Non-pigmented ciliary epithelial cell (primary cell): ENCODE results near the gene RASSF10.
"Not testable (repeated sequence)": the region's sequence is repeated elsewhere in the genome, so short reads cannot be mapped to it uniquely, and the experiment has no call there.

ENCODE experiments used
- DNase-seq: peaks from one replicate; pipeline ENCODE4 v3.0.0-alpha.2; 2010; ENCODE audit warnings: low read depth

Gene RASSF10

GRCh38 chr11:13026722-13027121 is 17.6 kb downstream of the RASSF10 start:
- DNase-seq = no peak

DNA sequence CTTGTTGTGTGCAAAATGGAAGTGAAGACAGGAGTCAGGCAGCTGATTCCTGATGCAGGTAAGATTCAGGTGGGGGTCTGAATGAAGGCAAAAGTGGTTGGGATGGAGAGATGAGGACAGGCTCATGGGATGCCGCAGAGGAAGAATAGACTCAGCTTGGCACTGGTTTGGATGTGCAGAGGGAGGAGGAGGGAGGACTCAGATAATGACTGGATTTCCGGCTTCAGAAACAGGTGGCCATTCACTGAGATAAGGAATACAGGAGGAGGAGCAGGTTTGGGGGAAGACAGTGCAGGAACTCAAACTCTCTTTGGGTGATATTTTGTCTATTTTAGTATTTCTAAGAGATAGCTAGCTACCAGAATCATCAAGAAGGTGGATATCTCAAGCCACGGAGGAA is 19.2 kb downstream of the RASSF10 start:
- DNase-seq = no peak

GRCh38 chr11:13029872-13030271 is 20.8 kb downstream of the RASSF10 start:
- DNase-seq = no peak

DNA sequence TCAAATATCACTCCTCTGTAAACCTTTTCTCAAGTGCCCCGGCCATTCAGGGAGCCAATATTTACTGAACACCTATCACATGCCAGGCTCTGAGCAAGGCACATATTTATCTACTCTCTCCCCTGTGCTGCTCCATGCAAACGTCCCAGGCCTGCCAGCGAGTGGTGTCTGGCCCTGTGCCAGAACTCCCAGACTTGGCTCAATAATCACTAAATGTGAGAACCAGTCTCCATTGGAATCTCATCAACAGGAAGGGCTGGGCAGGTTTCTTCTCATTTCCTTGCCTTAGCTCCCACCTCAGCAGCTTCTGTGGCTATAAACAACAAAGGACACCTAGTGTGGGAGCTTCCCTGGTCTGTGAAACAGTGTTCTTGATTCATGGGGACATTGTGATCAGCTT is 21.7 kb downstream of the RASSF10 start:
- no peak for DNase-seq

- no peak for DNase-seq
Observed at GRCh38 chr11:13031349-13031748, 22.2 kb downstream of the RASSF10 start.

DNA sequence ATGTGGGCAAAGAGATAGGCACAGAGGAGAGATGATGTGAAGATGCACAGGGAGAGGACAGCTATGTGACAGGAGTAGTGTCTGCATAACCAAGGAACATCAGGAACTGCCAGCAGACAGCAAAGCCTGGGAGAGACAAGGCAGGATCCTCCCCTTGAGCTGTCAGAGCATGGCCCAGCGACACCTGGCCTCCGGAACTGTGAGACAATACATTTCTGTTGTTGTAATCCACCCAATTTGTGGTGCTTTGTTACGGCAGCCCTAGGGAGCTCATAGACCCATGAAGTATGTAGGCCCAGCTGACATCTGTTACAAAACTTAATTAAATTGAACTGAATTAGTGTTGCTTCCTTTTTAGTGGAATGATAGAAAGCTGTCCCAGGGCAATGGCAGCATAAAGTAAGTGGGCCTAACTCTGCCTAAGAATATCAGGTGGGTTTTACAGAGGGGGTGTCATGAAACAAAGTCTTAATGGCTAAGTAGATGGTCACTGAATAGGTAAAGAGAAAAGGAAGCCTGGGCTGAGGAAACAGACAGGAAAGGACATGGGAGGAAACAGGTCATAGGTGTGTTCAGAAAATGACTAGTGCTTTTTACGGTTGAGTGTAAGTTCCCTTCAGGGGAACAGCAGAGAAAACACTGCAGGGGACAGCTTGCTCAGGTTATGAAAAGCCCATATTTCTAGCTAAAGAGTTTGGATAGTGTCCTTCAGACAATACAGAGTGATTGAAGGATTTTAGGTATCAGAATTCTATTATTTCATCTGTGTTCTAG is 24.8 kb downstream of the RASSF10 start:
- DNase-seq = no peak

DNA sequence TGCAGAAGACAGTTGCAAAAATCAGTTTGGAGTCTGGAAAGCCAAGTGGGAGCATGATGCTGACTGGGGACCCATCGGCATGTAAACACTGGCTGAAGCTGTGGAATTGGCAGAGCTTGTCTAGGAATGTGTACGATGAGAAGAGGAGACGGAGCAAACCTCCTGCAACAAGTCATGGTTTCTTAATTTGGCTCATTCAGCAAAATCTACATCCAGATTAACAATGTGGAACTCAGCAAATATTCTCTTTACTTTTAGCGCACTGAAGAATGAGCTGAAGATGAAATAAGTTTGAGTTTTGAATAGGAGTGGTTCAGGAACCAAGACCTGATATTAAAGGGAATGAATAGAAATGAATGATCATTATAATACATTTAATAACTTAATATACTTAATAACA is 26.6 kb downstream of the RASSF10 start:
- no peak for DNase-seq

DNA sequence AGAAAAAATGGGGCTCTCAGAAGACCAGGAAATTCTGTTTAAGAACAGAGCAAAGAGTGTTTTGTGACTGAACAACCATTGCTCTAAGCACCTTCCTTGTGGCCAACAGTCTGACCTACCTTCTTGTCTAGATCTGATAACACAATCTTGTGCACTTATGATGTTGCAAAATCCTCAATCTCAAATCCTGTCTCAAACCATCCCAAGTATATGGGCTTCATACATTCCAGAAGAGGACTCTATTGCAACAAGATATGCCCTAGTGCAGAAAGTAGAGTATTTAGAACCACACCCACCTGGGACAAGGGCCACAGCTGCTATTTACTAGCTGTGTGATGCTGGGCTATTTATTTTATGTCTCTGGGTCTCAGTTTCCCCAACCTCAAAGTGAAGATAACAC is 27.1 kb downstream of the RASSF10 start:
- no peak for DNase-seq

DNA sequence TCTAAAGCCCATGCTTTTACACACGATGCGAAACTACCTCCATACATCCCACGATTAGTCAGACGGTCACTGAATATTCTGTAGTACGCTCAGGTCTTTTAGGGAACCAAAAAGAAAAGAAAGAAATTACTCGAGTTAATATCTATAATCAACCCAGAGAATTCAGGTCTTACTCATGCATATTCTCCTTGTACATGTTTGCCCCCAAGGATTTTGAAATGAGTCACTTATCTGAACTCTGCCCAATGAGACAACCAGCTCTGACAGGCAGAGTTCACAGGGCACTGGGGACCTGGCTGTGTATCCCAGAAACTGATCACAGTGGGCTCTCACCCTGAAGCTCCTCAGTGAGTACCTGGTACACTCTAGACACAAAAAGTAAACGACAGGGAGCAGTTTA is 29.2 kb downstream of the RASSF10 start:
- DNase-seq = no peak

- no peak for DNase-seq
Observed at GRCh38 chr11:13039126-13039525, 30.0 kb downstream of the RASSF10 start.

GRCh38 chr11:13040969-13041561 is 31.9 kb downstream of the RASSF10 start:
- no peak for DNase-seq

DNA sequence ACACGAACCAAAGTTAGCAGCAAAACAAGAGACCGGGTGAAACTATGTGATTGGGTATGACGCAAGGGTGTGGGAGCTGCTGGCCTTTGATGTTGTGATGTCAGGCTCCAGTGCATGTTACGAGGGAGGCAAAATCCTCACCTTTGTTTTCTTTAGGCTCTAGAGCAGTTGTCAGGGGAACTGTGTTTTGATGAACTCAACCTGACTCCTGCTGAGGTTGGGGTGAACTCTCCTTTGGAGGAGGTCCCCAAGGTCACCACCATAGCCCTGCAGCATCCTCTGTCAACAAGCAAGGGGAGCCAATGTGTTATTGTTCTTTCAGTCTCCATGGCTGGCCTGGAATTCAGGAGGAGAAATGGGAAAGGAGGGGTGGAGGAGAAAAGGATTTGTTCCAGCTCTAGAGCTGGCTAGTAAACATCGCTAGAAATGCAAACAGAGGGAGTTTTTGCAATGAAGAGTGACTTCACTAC is 33.8 kb downstream of the RASSF10 start:
- no peak for DNase-seq

- DNase-seq = no peak
Observed at GRCh38 chr11:13043912-13044628, 35.0 kb downstream of the RASSF10 start.

- DNase-seq = not testable (repeated sequence)
Observed at GRCh38 chr11:13045089-13045488, 36.0 kb downstream of the RASSF10 start.

GRCh38 chr11:13045734-13046133 is 36.6 kb downstream of the RASSF10 start:
- DNase-seq = no peak

DNA sequence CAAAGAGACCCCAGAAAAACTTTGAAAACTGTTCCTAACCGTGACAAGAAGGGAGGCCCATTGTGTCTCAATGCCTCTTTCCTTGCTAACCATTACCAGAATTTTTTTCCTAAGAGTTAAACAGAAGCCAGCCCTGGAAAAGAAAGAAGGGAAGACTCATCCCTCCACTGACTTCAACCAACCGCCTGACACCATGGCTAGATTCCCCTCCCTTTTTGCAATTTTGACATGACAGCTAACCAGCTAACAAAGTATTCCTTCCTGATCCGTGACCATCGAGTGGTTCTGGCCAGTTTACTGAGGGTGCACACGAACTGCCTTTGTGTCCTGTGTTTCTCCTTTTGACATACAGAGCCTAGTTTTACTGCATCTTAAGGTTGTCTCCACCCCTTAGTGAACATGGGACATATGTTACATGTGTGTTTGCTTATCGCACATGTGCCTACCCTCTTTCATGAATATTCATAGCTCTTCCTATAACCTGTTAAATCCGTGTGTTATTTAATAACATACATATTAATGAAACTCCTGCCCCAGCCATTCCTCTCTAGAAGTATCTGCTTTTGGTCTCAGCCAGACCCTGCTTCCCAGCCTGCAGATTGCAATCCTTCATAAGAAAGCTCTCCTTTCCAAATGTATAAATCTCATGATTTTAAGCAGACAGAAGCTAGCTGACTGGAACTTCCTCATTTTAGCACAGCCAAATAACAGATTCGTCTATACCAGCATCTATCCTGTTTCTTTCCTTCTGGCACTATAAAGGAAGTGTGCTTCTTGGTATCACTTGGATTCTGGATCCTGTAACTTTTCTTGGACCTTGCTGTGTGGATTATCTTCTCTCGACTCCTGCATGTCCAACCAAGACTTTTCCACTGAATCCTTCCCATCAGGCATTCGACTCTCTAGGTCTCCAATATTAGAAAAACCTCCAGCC is 37.8 kb downstream of the RASSF10 start:
- no peak for DNase-seq

- no peak for DNase-seq
Observed at GRCh38 chr11:13047884-13048283, 38.8 kb downstream of the RASSF10 start.

DNA sequence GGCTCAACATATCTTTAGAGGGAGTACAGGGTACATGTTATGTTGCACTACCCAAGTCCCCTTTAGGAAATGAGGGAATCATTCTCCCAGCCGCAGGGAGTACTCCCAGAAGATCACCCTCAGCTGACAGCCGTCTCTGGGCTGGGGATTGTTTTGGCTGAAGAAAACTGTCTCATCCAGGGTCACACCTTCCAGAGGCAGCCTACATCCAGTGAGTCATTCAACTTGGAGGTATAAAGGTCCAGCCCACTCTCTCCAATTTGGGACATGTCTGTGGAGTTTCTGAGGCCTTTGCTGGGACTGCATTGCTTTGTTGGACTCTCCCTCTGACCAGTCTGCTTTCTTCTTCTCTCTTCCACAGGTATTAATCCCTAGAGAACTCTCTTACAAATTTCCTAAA is 42.1 kb downstream of the RASSF10 start:
- DNase-seq = no peak

- DNase-seq = no peak
Observed at GRCh38 chr11:13052130-13052571, 43.0 kb downstream of the RASSF10 start.

GRCh38 chr11:13053255-13053917 is 44.3 kb downstream of the RASSF10 start:
- no peak for DNase-seq

DNA sequence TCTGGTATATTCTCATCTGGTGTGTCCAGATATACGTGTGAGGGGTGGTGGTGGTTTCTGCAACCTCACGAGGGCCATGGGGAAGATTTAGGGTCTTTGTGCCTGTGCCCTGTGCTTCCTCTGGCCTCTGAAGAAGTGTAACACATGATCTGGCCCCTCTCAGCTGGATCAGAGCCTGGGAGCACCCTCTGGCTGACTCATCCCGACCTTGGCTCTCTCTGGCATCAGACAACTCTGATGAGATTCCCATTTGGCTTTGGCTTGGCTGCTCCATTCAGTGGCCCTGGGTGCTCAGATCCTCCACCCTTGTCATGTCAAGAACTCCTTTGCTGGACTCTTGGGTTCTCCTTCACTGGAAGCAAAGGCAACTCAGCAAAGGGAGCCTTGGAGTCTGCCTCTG is 45.2 kb downstream of the RASSF10 start:
- DNase-seq = no peak
